Uterus (tissue), 4 donors: Measurements from ENCODE around the gene FYCO1. TPM values are rescaled to one million over a fixed set of nuclear protein-coding genes. Genes with fewer than 3 reads are reported as not detected.

Source experiments
- DNase-seq, 2 donors: peaks; one replicate each; pipeline ENCODE4 v3.0.0-alpha.2; 2019 to 2020
- H3K27ac ChIP-seq, 2 donors: fragments of 200-600 bp; sonication (generic); 1 replicate in 1 of 2; 2 replicates in 1 of 2; pipeline ENCODE4 v1.5.1; 2016 to 2018
- H3K27me3 ChIP-seq, 2 donors: fragments of 200-600 bp; sonication (generic); one replicate each; pipeline ENCODE4 v1.5.1; 2018 to 2019; ENCODE audit warnings: control low read depth in 1 of 2
- H3K36me3 ChIP-seq, 2 donors: fragments of 200-600 bp; sonication (generic); one replicate each; pipeline ENCODE4 v1.5.1; 2019; ENCODE audit warnings: control low read depth in 1 of 2
- H3K4me1 ChIP-seq, 2 donors: fragments of 200-600 bp; sonication (generic); one replicate each; pipeline ENCODE4 v1.5.1; 2018 to 2019; ENCODE audit warnings: control low read depth in 1 of 2
- H3K4me3 ChIP-seq, 2 donors: fragments of 200-600 bp; sonication (generic); 1 replicate in 1 of 2; 2 replicates in 1 of 2; pipeline ENCODE4 v1.5.1; 2018 to 2019; ENCODE audit warnings: mild to moderate bottlenecking in 1 of 2
- H3K9me3 ChIP-seq, 2 donors: fragments of 200-600 bp; sonication (generic); one replicate each; pipeline ENCODE4 v1.5.1; 2019; ENCODE audit warnings: control low read depth in 1 of 2
- POLR2A ChIP-seq, 2 donors: fragments of 450-650 bp; IDR thresholded peaks; one replicate each; pipeline ENCODE4 v1.6.1; 2016; ENCODE audit warnings: antibody characterized with exemption in 2 of 2, mild to moderate bottlenecking in 1 of 2, moderate library complexity in 1 of 2
- intact Hi-C: fragments of 100-400 bp; cut with DNase I; formaldehyde crosslinking; loops from one replicate; pipeline ENCODE4 v1.15.1; 2023; ENCODE audit warnings: low total_unique reads
- total RNA-seq, 4 donors: library from RNA; depleted of rRNA in 3 of 4; stranded (reverse); fragments of >200 nt in 3 of 4; gene quantifications; one replicate each; pipeline versions ENCODE4 v1.1.0 to v1.2.4, GENCODE V29; 2014 to 2023
- TF ChIP-seq, protein P1 (sequence below), 4 experiments: fragments of 200-600 bp in 2 of 4; fragments of 450-650 bp in 2 of 4; sonication (generic) in 2 of 4; IDR thresholded peaks; one replicate each; pipeline ENCODE4 v1.5.1; 2016 to 2019; ENCODE audit warnings: antibody characterized with exemption in 4 of 4, mild to moderate bottlenecking in 2 of 4, moderate library complexity in 1 of 4
- donor health status: DM: yes; HTN: yes; CAD: no.

Gene FYCO1
- total RNA-seq, 4 donors from 2014 or later, result 16.5 to 74.4 (median 27.8) TPM

DNA sequence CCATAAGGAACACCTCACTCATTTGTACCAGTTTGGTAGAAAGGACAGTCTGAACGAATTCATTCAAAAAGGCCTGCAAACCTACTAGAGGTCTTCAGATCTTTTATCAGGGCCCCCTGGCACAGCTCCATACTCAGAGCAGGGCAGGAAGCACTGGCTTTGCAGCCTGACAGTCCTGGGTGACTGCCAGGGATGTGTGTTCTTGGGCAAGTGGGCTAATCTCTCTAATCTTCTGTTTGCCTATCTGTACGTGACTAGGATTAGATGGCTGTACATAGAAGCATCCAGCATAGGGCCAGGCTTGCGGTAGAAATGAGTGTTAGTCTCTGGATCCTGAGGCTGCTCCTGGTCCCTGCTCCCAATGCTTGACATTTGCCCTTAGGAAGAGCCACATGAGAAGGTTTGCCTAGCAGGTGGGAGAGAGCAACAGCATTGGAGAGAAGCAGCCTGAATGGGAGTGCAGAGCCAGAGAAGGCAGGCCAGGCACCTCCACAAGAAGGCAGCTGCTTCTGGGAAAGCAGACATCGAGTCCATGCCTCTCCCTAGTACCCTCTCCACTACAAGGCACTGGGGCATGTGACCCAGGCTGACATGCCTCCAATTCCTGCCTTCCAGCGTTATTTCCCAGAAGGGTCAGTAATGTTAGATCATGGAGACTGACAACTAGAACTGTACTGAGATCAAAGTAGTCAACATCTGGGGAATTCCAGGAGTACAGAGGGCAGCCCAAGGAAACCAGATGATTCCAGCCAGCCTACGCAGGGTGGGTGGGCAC, 53.4 kb downstream of the FYCO1 start:
- Histone ChIP-seq H3K36me3 (no peaks in the 10 kb centered on the region), H3K27me3 (no peaks in the 10 kb centered on the region), H3K9me3 (no peaks in the 10 kb centered on the region), H3K4me1 (peaks cover 0 to 3% of the 10 kb centered on the region in 2 donors), H3K27ac (no peak overlapping the region), H3K4me3 (no peak overlapping the region)
- no peak for TF ChIP-seq POLR2A (IDR thresholded peaks at IDR 0.05)
- TF ChIP-seq, protein P1, sequence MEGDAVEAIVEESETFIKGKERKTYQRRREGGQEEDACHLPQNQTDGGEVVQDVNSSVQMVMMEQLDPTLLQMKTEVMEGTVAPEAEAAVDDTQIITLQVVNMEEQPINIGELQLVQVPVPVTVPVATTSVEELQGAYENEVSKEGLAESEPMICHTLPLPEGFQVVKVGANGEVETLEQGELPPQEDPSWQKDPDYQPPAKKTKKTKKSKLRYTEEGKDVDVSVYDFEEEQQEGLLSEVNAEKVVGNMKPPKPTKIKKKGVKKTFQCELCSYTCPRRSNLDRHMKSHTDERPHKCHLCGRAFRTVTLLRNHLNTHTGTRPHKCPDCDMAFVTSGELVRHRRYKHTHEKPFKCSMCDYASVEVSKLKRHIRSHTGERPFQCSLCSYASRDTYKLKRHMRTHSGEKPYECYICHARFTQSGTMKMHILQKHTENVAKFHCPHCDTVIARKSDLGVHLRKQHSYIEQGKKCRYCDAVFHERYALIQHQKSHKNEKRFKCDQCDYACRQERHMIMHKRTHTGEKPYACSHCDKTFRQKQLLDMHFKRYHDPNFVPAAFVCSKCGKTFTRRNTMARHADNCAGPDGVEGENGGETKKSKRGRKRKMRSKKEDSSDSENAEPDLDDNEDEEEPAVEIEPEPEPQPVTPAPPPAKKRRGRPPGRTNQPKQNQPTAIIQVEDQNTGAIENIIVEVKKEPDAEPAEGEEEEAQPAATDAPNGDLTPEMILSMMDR (IDR thresholded peaks at IDR 0.05), result no peak
- no peak for DNase-seq
- intact Hi-C loops, result no loop called here

DNA sequence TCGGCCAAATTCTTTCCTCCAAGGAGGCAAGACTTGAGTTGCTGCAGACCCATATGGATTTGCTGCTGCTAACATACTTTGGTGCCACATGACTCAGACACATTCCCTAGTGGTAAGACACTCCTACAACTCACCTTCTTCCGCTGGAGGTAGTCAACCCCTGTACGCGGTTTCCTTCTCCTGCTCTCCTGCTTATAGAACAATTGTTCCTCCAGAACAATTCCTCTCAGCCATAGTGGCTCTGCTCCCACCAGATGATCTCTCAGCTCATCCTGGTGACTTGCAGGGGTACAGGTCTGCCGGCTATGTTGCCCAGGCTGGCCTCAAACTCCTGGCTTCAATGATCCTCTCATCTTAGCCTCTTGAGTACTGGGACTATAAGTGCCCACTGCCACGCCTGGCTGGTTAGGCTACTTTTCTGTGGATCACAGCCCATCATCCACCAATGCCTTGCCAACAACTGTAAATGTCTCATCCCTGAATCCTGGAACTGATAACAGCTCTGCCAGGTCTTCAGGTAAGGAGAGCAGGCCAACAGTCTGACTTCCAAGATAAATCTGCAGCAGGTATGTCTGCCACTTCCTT, 54.8 kb downstream of the FYCO1 start:
- DNase-seq, result no peak
- Histone ChIP-seq H3K9me3 (no peaks in the 10 kb centered on the region), H3K4me1 (peaks cover 0 to 3% of the 10 kb centered on the region in 2 donors), H3K4me3 (no peak overlapping the region), H3K36me3 (no peaks in the 10 kb centered on the region), H3K27ac (no peak overlapping the region), H3K27me3 (no peaks in the 10 kb centered on the region)
- intact Hi-C loops, result no loop called here
- no peak for TF ChIP-seq POLR2A (IDR thresholded peaks at IDR 0.05)
- TF ChIP-seq, protein P1 (IDR thresholded peaks at IDR 0.05), result no peak

DNA sequence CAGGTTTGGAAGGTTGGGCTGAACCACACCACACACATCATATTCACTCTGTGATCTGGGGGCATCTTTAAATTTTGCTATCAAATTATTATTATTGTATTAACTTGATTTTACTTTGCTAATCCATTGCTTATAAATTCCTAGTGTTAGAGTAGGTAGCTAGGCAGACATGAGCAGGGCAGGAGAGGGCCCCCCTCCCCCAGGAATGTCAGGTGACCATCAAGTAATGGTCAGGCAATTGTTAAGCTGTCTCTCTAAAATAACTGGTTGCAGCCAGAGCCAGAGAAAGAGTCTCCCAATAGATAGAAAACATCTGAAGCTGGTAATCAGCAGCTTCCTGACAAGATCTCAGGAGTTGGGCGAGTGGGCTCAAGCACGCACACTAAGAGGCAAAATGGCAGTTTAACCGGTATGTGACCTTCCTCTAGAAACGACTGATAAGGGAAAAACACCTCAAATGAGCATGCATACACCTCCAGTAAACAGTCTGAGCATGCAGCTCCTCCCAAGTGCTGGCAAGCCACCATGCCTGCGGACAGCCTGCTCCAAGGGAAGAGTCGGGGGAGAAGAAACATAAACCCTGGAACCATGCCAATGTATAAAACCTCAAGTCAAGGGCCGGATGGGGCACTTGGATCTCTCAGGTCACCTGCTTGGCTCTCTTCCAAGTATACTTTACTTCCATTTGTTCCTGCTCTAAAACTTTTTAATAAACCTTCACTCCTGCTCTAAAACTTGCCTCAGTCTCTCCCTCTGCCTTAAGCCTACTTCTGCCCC, 55.4 kb downstream of the FYCO1 start:
- Histone ChIP-seq H3K4me3 (no peak overlapping the region), H3K27me3 (no peaks in the 10 kb centered on the region), H3K36me3 (no peaks in the 10 kb centered on the region), H3K9me3 (no peaks in the 10 kb centered on the region), H3K4me1 (peaks cover 0 to 3% of the 10 kb centered on the region in 2 donors), H3K27ac (peak overlapping the region in 1 of 2 donors; percentile 10)
- no peak for TF ChIP-seq POLR2A (IDR thresholded peaks at IDR 0.05)
- TF ChIP-seq, protein P1 (IDR thresholded peaks at IDR 0.05), result no peak
- DNase-seq, result no peak
- intact Hi-C loops, result no loop called here

DNA sequence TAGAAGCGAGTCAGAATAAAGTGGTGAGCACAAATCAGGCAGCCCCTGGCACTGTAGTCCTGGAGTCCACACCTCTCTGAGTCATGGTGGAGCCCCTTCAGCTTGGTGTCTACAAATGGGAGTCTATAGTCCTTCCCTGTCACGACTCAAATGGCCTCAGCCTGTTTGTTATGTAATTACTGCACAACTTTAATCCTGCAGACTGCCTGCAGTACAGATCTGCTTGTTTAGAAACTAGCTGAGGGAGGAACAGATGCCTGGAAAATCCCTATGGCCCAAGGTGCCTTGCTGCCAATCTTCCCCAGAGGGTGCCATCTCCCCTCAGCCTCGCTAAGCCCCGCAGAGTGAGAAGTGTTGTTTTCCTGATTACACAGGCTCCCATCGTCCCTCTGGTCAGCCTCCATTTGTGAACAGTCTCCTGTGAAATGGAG, 56.3 kb downstream of the FYCO1 start:
- TF ChIP-seq POLR2A (IDR thresholded peaks at IDR 0.05), result no peak
- TF ChIP-seq, protein P1 (IDR thresholded peaks at IDR 0.05), result no peak
- intact Hi-C loops, result loop anchor here (5.0 to 10.0 kb wide), 2 partner anchors 95 to 138 kb away; partner anchors contain the start of gene LZTFL1
- H3K27me3 ChIP-seq, result no peaks in the 10 kb centered on the region
- H3K4me1 ChIP-seq, result peaks cover 0 to 3% of the 10 kb centered on the region in 2 donors
- H3K4me3 ChIP-seq, result no peak overlapping the region
- H3K36me3 ChIP-seq, result no peaks in the 10 kb centered on the region
- H3K9me3 ChIP-seq, result no peaks in the 10 kb centered on the region
- no peak for DNase-seq
- peak overlapping the region; percentile 10 to 35 for H3K27ac ChIP-seq
